Nephron progenitor cell (in vitro differentiated cells): Measurements from ENCODE around the gene AKR1E2.

Source experiments
- DNase-seq: peaks from one replicate; pipeline ENCODE4 v3.0.0; 2021
- H3K27ac Mint-ChIP-seq: 2 replicates; pipeline ENCODE4 v1.8.0; 2021; ENCODE audit warnings: mild to moderate bottlenecking, moderate library complexity, mixed read lengths
- H3K27me3 Mint-ChIP-seq: 2 replicates; pipeline ENCODE4 v1.8.0; 2021; ENCODE audit warnings: mild to moderate bottlenecking, low read depth, mixed read lengths; ENCODE audit not compliant: poor library complexity
- H3K36me3 Mint-ChIP-seq: 2 replicates; pipeline ENCODE4 v1.8.0; 2021; ENCODE audit warnings: low read depth, mixed read lengths
- H3K4me1 Mint-ChIP-seq: 2 replicates; pipeline ENCODE4 v1.8.0; 2021; ENCODE audit warnings: mixed read lengths
- H3K4me3 Mint-ChIP-seq: 2 replicates; pipeline ENCODE4 v1.8.0; 2021; ENCODE audit warnings: mild to moderate bottlenecking, moderate library complexity, mixed read lengths
- H3K9me3 Mint-ChIP-seq: 2 replicates; pipeline ENCODE4 v1.8.0; 2021; ENCODE audit warnings: mild to moderate bottlenecking, moderate library complexity, mixed read lengths
- CTCF ChIP-seq: fragments of 200-600 bp; sonication (generic); IDR thresholded peaks from 2 replicates; pipeline ENCODE4 v1.5.0; 2021; ENCODE audit warnings: antibody characterized with exemption

Gene AKR1E2

GRCh38 chr10:4784667-4785333, 41.2 kb upstream of the AKR1E2 start:
- no peak for DNase-seq
- no peaks in the 10 kb centered on the region for H3K4me1 Mint-ChIP-seq
- no peak overlapping the region for H3K27ac Mint-ChIP-seq

GRCh38 chr10:4786043-4786839, 39.8 kb upstream of the AKR1E2 start:
- Mint-ChIP-seq H3K27me3 (peaks cover 3% of the 10 kb centered on the region), H3K27ac (no peak overlapping the region), H3K9me3 (no peaks in the 10 kb centered on the region), H3K4me3 (no peak overlapping the region), H3K4me1 (no peaks in the 10 kb centered on the region), H3K36me3 (no peaks in the 10 kb centered on the region)
- no peak for DNase-seq
- no peak for TF ChIP-seq CTCF

More at GRCh38 chr10:4784667-4785333, 41.2 kb upstream of the AKR1E2 start:
- H3K4me3 Mint-ChIP-seq, result no peak overlapping the region
- H3K36me3 Mint-ChIP-seq, result no peaks in the 10 kb centered on the region
- no peaks in the 10 kb centered on the region for H3K9me3 Mint-ChIP-seq
- TF ChIP-seq CTCF, result no peak
- peaks cover 3% of the 10 kb centered on the region for H3K27me3 Mint-ChIP-seq

GRCh38 chr10:4790045-4790444, 36.0 kb upstream of the AKR1E2 start:
- peaks cover under 1% of the 10 kb centered on the region for H3K27me3 Mint-ChIP-seq
- H3K36me3 Mint-ChIP-seq, result no peaks in the 10 kb centered on the region
- no peak for TF ChIP-seq CTCF
- H3K4me3 Mint-ChIP-seq, result no peak overlapping the region
- H3K27ac Mint-ChIP-seq, result no peak overlapping the region
- peaks cover 3% of the 10 kb centered on the region for H3K9me3 Mint-ChIP-seq
- peaks cover 6% of the 10 kb centered on the region for H3K4me1 Mint-ChIP-seq
- no peak for DNase-seq

GRCh38 chr10:4790922-4791321, 35.1 kb upstream of the AKR1E2 start:
- peaks cover 6% of the 10 kb centered on the region for H3K4me1 Mint-ChIP-seq
- no peak overlapping the region for H3K27ac Mint-ChIP-seq
- no peak for TF ChIP-seq CTCF
- H3K9me3 Mint-ChIP-seq, result peaks cover 9% of the 10 kb centered on the region
- no peak overlapping the region for H3K4me3 Mint-ChIP-seq
- no peak for DNase-seq
- no peaks in the 10 kb centered on the region for H3K27me3 Mint-ChIP-seq
- no peaks in the 10 kb centered on the region for H3K36me3 Mint-ChIP-seq

GRCh38 chr10:4792381-4792780, 33.6 kb upstream of the AKR1E2 start:
- Mint-ChIP-seq H3K4me1 (peaks cover 6% of the 10 kb centered on the region), H3K27ac (no peak overlapping the region), H3K9me3 (peaks cover 9% of the 10 kb centered on the region), H3K4me3 (no peak overlapping the region), H3K27me3 (peaks cover 8% of the 10 kb centered on the region), H3K36me3 (no peaks in the 10 kb centered on the region)
- DNase-seq, result no peak
- TF ChIP-seq CTCF, result no peak

- Mint-ChIP-seq H3K36me3 (no peaks in the 10 kb centered on the region), H3K4me1 (peaks cover 10% of the 10 kb centered on the region), H3K9me3 (peaks cover 4% of the 10 kb centered on the region), H3K27me3 (peaks cover 11% of the 10 kb centered on the region), H3K27ac (no peak overlapping the region), H3K4me3 (no peak overlapping the region)
- TF ChIP-seq CTCF, result no peak
- no peak for DNase-seq
These were observed 24.6 kb upstream of the AKR1E2 start for GRCh38 chr10:4801405-4801804.
